Measurements from ENCODE around the gene TMEM81. TPM values are rescaled to one million over a fixed set of nuclear protein-coding genes. Genes with fewer than 3 reads are reported as not detected.

The TMEM81 gene
- polyA plus RNA-seq, 1 of the 3 experiments (the other 2 are of a cell fraction): 1.8 TPM

DNA sequence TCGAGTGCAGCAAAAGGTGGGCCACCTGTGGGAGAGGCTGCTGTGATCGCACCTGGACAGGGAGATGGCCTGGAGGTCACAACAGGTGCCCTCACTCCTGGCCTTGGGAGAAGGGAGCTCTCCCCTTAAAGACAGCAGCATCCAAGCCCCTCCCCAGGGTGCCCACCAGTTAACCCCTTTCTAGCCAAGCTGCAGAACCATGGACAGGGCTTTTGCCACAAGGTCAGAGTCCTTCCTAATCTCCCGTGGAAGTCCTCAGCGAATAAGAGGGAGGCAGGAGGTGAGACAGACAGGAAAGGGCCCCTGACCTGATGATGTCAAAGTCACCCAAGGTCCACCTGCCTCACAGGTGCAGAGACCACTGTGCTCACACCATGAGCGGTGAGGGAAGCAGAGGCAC is 39.5 kb downstream of the TMEM81 start:
- Histone ChIP-seq H3K79me2 (ENCODE audit: insufficient read depth) (no peaks in the 10 kb centered on the region), H3K9ac (no peak overlapping the region), H3F3A (replicated peaks; ENCODE audit: insufficient read depth) (no peaks in the 10 kb centered on the region), H2AFZ (ENCODE audit: low read depth) (no peak overlapping the region), H3K27me3 (ENCODE audit: insufficient read depth) (peaks cover 60% of the 10 kb centered on the region), H3K4me3 (ENCODE audit: low read depth in 2 of 2, low read length in 1 of 2) (no peak overlapping the region), H4K20me1 (ENCODE audit: insufficient read depth) (no peaks in the 10 kb centered on the region), H3K4me2 (no peak overlapping the region), H3K36me3 (replicated peaks in 1 of 2; ENCODE audit: control insufficient read depth in 1 of 2, insufficient read depth in 2 of 2, low read length in 1 of 2) (no peaks in the 10 kb centered on the region), H3K27ac (ENCODE audit: low read depth in 2 of 2, low read length in 1 of 2) (no peak overlapping the region), H3K9me2 (no peaks in the 10 kb centered on the region), H3K9me3 (no peaks in the 10 kb centered on the region), H3K4me1 (ENCODE audit: control insufficient read depth in 1 of 2, insufficient read depth in 2 of 2, low read depth in 1 of 2, low read length in 1 of 2) (peaks cover 0 to 7% of the 10 kb centered on the region in 2 experiments; a peak in 1 of 4 replicates)
- ChIA-PET CTCF (interaction anchor here (1.1 to 10.4 kb wide), 5 partner anchors 8 to 229 kb away, joined by 3 to 92 read pairs (median 5); no protein-coding TSS in a partner anchor), POLR2A (no interaction called here)
- 67% methylated on average over 2 of the region's 5 CpGs for WGBS (ENCODE audit: low lambda C conversion rate)
- TF ChIP-seq MXI1 (IDR thresholded peaks at IDR 0.05; ENCODE audit: low read depth, low read length) (no peak), USF1 (IDR thresholded peaks at IDR 0.05; ENCODE audit: borderline replicate concordance, low read depth) (no peak), ELF1 (IDR thresholded peaks at IDR 0.05) (no peak)
- TF ChIP-seq, protein P1, sequence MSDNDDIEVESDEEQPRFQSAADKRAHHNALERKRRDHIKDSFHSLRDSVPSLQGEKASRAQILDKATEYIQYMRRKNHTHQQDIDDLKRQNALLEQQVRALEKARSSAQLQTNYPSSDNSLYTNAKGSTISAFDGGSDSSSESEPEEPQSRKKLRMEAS (IDR thresholded peaks at IDR 0.05; ENCODE audit: low read depth): no peak
- TF ChIP-seq, protein P2, sequence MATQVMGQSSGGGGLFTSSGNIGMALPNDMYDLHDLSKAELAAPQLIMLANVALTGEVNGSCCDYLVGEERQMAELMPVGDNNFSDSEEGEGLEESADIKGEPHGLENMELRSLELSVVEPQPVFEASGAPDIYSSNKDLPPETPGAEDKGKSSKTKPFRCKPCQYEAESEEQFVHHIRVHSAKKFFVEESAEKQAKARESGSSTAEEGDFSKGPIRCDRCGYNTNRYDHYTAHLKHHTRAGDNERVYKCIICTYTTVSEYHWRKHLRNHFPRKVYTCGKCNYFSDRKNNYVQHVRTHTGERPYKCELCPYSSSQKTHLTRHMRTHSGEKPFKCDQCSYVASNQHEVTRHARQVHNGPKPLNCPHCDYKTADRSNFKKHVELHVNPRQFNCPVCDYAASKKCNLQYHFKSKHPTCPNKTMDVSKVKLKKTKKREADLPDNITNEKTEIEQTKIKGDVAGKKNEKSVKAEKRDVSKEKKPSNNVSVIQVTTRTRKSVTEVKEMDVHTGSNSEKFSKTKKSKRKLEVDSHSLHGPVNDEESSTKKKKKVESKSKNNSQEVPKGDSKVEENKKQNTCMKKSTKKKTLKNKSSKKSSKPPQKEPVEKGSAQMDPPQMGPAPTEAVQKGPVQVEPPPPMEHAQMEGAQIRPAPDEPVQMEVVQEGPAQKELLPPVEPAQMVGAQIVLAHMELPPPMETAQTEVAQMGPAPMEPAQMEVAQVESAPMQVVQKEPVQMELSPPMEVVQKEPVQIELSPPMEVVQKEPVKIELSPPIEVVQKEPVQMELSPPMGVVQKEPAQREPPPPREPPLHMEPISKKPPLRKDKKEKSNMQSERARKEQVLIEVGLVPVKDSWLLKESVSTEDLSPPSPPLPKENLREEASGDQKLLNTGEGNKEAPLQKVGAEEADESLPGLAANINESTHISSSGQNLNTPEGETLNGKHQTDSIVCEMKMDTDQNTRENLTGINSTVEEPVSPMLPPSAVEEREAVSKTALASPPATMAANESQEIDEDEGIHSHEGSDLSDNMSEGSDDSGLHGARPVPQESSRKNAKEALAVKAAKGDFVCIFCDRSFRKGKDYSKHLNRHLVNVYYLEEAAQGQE (IDR thresholded peaks at IDR 0.05; ENCODE audit: low read depth, low read length): peak; percentile 87
- no peak for DNase-seq

DNA sequence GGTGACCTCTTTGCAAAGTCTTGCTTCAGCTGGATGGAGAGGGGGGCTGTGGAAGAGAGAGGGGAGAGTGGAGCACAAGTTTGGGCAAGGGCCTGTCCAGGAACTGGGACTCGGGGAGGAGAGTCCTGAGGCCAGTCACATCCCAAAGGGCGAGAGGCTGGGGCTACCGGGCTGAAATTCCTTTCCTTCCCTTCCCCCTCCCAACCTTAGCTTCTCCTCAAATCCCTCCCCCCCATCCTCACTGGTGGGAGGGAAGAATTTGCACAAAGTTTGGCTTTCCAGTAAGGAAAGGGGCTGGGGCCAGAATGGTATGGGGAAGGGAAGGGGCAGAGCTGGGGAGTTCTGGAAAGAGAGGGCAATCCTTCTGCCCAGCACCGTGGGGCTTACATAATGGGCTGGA is 40.4 kb downstream of the TMEM81 start:
- Histone ChIP-seq H3K4me3 (ENCODE audit: low read depth in 2 of 2, low read length in 1 of 2) (no peak overlapping the region), H3K79me2 (ENCODE audit: insufficient read depth) (no peaks in the 10 kb centered on the region), H3K9me2 (no peaks in the 10 kb centered on the region), H4K20me1 (ENCODE audit: insufficient read depth) (no peaks in the 10 kb centered on the region), H3K4me2 (no peak overlapping the region), H3K4me1 (ENCODE audit: control insufficient read depth in 1 of 2, insufficient read depth in 2 of 2, low read depth in 1 of 2, low read length in 1 of 2) (peaks cover 0 to 7% of the 10 kb centered on the region in 2 experiments; a peak in 1 of 4 replicates), H3K36me3 (replicated peaks in 1 of 2; ENCODE audit: control insufficient read depth in 1 of 2, insufficient read depth in 2 of 2, low read length in 1 of 2) (no peaks in the 10 kb centered on the region), H3F3A (replicated peaks; ENCODE audit: insufficient read depth) (no peaks in the 10 kb centered on the region), H3K27me3 (ENCODE audit: insufficient read depth) (peaks cover 60% of the 10 kb centered on the region), H3K9me3 (no peaks in the 10 kb centered on the region), H2AFZ (ENCODE audit: low read depth) (no peak overlapping the region), H3K9ac (no peak overlapping the region), H3K27ac (ENCODE audit: low read depth in 2 of 2, low read length in 1 of 2) (no peak overlapping the region)
- 56% methylated on average over 4 of the region's 4 CpGs for WGBS (ENCODE audit: low lambda C conversion rate)
- TF ChIP-seq MXI1 (IDR thresholded peaks at IDR 0.05; ENCODE audit: low read depth, low read length): no peak
- no peak for TF ChIP-seq TEAD4 (IDR thresholded peaks at IDR 0.05; ENCODE audit: borderline replicate concordance, insufficient read depth)
- no peak for TF ChIP-seq ELF1 (IDR thresholded peaks at IDR 0.05)
- no peak for TF ChIP-seq NFIC (IDR thresholded peaks at IDR 0.05; ENCODE audit: borderline replicate concordance)
- TF ChIP-seq FOXJ3 (CRISPR knock-in tag; IDR thresholded peaks at IDR 0.05): no peak
- TF ChIP-seq YY1 (IDR thresholded peaks at IDR 0.05; ENCODE audit: low read depth): no peak
- no peak for TF ChIP-seq SMC3 (IDR thresholded peaks at IDR 0.05; ENCODE audit: low read depth, low read length)
- TF ChIP-seq, protein P1 (IDR thresholded peaks at IDR 0.05; ENCODE audit: low read depth): no peak
- no peak for TF ChIP-seq EP300 (IDR thresholded peaks at IDR 0.05; ENCODE audit: borderline replicate concordance in 1 of 2, low read depth in 1 of 2, low read length in 1 of 2)
- TF ChIP-seq, protein P2 (IDR thresholded peaks at IDR 0.05; ENCODE audit: low read depth, low read length): no peak
- TF ChIP-seq RCOR1 (IDR thresholded peaks at IDR 0.05; ENCODE audit: low read length): no peak
- no peak for TF ChIP-seq FOXM1 (IDR thresholded peaks at IDR 0.05; ENCODE audit: low read depth)
- TF ChIP-seq, protein P3, sequence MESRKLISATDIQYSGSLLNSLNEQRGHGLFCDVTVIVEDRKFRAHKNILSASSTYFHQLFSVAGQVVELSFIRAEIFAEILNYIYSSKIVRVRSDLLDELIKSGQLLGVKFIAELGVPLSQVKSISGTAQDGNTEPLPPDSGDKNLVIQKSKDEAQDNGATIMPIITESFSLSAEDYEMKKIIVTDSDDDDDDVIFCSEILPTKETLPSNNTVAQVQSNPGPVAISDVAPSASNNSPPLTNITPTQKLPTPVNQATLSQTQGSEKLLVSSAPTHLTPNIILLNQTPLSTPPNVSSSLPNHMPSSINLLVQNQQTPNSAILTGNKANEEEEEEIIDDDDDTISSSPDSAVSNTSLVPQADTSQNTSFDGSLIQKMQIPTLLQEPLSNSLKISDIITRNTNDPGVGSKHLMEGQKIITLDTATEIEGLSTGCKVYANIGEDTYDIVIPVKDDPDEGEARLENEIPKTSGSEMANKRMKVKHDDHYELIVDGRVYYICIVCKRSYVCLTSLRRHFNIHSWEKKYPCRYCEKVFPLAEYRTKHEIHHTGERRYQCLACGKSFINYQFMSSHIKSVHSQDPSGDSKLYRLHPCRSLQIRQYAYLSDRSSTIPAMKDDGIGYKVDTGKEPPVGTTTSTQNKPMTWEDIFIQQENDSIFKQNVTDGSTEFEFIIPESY (IDR thresholded peaks at IDR 0.05; ENCODE audit: borderline replicate concordance, low read depth): no peak
- TF ChIP-seq EZH2phosphoT487 (IDR thresholded peaks at IDR 0.05; ENCODE audit: borderline replicate concordance, low read depth): no peak
- TF ChIP-seq MEF2A (IDR thresholded peaks at IDR 0.05; ENCODE audit: borderline replicate concordance, low read depth): no peak
- ChIA-PET POLR2A (no interaction called here), CTCF (interaction anchor here (0.7 to 10.4 kb wide), 8 partner anchors 9 to 230 kb away, joined by 3 to 92 read pairs (median 4); no protein-coding TSS in a partner anchor)
- no peak for DNase-seq

Data from SK-N-SH (cell line).